ENCODE results near the gene BTRC. TPM values are rescaled to one million over a fixed set of nuclear protein-coding genes. Genes with fewer than 3 reads are reported as not detected.

Gene BTRC
- total RNA-seq, 1 donor, result 17.3 TPM

DNA sequence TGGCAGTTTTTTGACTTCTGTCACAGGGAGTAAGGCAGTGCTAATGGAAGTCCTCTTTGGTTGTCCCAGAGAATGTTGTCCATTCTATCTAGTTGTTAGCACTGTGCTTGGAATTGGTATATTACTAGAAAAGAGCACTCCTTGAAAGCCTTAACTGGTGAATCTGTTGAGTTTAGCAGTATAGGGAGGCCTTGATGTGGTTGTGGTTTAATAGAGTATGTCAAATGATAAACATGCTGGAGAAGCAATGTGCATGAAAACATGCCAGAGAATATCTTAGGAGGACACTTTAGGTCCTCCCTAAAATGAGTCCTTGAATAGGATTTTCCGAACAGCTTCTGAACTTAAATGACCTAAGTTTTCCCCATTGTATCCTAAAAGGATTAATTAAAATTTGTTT lies 98.6 kb downstream of the BTRC start:
- DNase-seq (ENCODE audit: low read depth), result no peak
- H3K4me3 ChIP-seq (ENCODE audit: low read depth, low read length), result no peak overlapping the region
- no peak for TF ChIP-seq CTCF (IDR thresholded peaks at IDR 0.05; ENCODE audit: insufficient read depth, low read depth, low read length)

- peak; percentile 59 for DNase-seq (ENCODE audit: low read depth)
- no peak for TF ChIP-seq CTCF (IDR thresholded peaks at IDR 0.05; ENCODE audit: insufficient read depth, low read depth, low read length)
- H3K4me3 ChIP-seq (ENCODE audit: low read depth, low read length), result no peak overlapping the region
Observed at GRCh38 chr10:101453318-101453717, 99.4 kb downstream of the BTRC start.

- no peak overlapping the region for H3K4me3 ChIP-seq (ENCODE audit: low read depth, low read length)
- peak; percentile 74 for DNase-seq (ENCODE audit: low read depth)
- TF ChIP-seq CTCF (IDR thresholded peaks at IDR 0.05; ENCODE audit: insufficient read depth, low read depth, low read length), result no peak
Observed at GRCh38 chr10:101453791-101454718, 100.1 kb downstream of the BTRC start.

- no peak for DNase-seq (ENCODE audit: low read depth)
- no peak for TF ChIP-seq CTCF (IDR thresholded peaks at IDR 0.05; ENCODE audit: insufficient read depth, low read depth, low read length)
- no peak overlapping the region for H3K4me3 ChIP-seq (ENCODE audit: low read depth, low read length)
Observed at GRCh38 chr10:101458869-101459268, 104.9 kb downstream of the BTRC start.

GRCh38 chr10:101464082-101464481 lies 110.1 kb downstream of the BTRC start:
- TF ChIP-seq CTCF (IDR thresholded peaks at IDR 0.05; ENCODE audit: insufficient read depth, low read depth, low read length), result no peak
- no peak for DNase-seq (ENCODE audit: low read depth)
- H3K4me3 ChIP-seq (ENCODE audit: low read depth, low read length), result no peak overlapping the region

- no peak for TF ChIP-seq CTCF (IDR thresholded peaks at IDR 0.05; ENCODE audit: insufficient read depth, low read depth, low read length)
- DNase-seq (ENCODE audit: low read depth), result no peak
- H3K4me3 ChIP-seq (ENCODE audit: low read depth, low read length), result no peak overlapping the region
Observed at GRCh38 chr10:101464599-101464998, 110.6 kb downstream of the BTRC start.
